ENCODE data around the gene TGFB1. TPM values are rescaled to one million over a fixed set of nuclear protein-coding genes. Genes with fewer than 3 reads are reported as not detected.

The TGFB1 gene
- total RNA-seq, 1 donor from 2014 or later = 99.0 TPM

DNA sequence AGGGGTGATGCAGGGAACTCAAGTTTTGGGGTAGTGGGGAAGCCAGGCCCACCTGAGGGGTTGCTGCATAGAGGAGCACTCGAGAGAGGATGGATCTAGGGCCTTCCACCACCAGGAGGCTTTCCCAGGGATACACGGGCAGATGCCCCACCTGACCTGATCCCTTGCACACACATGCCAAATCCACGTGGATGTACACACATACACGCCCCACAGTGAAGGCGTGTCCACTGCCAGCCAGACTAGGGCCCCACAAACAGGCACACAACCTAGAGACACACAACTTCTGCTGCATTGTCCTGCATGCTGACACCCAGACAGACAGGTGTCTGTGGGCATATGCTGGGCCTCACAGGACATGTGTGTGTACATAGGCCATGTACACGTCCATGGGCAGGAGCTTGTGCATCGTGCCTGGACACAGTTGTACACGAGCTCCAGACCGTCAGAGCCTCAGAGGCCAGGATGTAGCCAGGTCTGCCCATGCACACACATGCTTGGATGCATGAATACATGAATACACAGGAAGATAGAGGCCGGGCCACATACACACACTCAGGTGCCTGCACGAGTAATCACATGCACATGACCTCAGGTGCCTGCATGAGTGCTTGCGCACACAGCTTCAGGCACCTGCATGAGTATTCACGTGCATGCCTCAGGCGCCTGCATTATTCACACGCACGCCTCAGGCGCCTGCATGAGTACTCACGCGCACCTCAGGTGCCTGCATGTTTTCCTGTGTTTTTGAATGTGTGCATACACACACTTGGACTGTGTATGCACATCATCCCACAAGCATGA lies 34.8 kb downstream of the TGFB1 start:
- Histone ChIP-seq H3K9me3 (no peaks in the 10 kb centered on the region), H3K4me3 (no peak overlapping the region), H3K36me3 (peaks cover 66% of the 10 kb centered on the region), H3K27me3 (no peaks in the 10 kb centered on the region), H3K27ac (no peak overlapping the region), H3K4me1 (peaks cover 23% of the 10 kb centered on the region)
- ATAC-seq = no peak
- TF ChIP-seq, protein P1, sequence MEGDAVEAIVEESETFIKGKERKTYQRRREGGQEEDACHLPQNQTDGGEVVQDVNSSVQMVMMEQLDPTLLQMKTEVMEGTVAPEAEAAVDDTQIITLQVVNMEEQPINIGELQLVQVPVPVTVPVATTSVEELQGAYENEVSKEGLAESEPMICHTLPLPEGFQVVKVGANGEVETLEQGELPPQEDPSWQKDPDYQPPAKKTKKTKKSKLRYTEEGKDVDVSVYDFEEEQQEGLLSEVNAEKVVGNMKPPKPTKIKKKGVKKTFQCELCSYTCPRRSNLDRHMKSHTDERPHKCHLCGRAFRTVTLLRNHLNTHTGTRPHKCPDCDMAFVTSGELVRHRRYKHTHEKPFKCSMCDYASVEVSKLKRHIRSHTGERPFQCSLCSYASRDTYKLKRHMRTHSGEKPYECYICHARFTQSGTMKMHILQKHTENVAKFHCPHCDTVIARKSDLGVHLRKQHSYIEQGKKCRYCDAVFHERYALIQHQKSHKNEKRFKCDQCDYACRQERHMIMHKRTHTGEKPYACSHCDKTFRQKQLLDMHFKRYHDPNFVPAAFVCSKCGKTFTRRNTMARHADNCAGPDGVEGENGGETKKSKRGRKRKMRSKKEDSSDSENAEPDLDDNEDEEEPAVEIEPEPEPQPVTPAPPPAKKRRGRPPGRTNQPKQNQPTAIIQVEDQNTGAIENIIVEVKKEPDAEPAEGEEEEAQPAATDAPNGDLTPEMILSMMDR (IDR thresholded peaks at IDR 0.05) = no peak
- DNase-seq = no peak
- intact Hi-C loops (cut with DNase I) = no loop called here

DNA sequence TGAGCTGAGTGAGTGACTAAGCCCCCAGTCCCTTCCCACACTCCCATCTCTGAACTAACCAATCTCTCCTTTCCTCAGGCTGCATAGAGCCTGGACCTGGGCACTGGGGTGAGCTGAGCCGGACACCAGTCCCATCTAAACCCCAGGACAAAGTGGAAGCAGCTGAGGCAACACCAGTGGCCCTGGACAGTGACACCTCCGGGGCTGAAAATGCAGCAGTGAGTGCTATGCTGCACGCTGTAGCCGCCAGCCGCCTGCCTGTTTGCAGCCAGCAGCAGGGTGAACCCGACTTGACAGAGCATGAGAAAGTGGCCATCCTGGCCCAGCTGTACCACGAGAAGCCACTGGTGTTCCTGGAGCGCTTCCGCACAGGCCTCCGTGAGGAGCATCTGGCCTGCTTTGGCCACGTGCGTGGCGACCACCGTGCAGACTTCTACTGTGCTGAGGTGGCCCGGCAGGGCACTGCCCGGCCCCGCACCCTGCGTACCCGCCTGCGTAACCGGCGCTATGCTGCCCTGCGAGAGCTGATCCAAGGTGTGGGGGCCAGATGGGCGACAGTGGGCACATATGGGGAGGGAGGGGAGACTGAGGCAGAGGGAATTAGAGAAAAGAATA lies 37.3 kb downstream of the TGFB1 start:
- Histone ChIP-seq H3K27me3 (no peaks in the 10 kb centered on the region), H3K9me3 (no peaks in the 10 kb centered on the region), H3K4me3 (no peak overlapping the region), H3K27ac (no peak overlapping the region), H3K4me1 (peaks cover 4% of the 10 kb centered on the region), H3K36me3 (peaks cover 82% of the 10 kb centered on the region)
- ATAC-seq (no peak), DNase-seq (no peak)
- intact Hi-C loops (cut with DNase I) = no loop called here
- TF ChIP-seq, protein P1 (IDR thresholded peaks at IDR 0.05) = no peak

DNA sequence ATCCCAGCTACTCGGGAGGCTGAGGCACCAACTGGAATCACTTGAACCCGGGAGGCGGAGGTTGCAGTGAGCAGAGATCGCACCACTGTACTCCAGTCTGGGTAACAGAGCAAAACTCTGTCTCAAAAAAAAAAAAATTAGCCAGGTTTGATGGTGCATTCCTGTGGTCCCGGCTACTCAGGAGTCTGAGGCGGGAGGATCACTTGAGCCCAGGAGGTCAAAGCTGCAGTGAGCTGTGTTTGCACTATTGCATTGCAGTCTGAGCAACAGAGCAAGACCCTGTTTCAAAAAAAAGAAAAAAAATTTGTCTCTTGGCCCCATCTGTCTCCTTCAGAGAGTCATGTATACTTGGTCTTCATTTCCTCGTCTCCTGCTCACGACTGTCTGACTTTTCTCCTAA lies 42.1 kb downstream of the TGFB1 start:
- no peak overlapping the region for H3K27ac ChIP-seq
- intact Hi-C loops (cut with DNase I) = no loop called here
- TF ChIP-seq, protein P1 (IDR thresholded peaks at IDR 0.05) = no peak
- peaks cover 37% of the 10 kb centered on the region for H3K4me1 ChIP-seq
- H3K27me3 ChIP-seq = no peaks in the 10 kb centered on the region
- no peaks in the 10 kb centered on the region for H3K9me3 ChIP-seq
- H3K4me3 ChIP-seq = no peak overlapping the region
- H3K36me3 ChIP-seq = peaks cover 56% of the 10 kb centered on the region
- ATAC-seq (no peak), DNase-seq (no peak)

DNA sequence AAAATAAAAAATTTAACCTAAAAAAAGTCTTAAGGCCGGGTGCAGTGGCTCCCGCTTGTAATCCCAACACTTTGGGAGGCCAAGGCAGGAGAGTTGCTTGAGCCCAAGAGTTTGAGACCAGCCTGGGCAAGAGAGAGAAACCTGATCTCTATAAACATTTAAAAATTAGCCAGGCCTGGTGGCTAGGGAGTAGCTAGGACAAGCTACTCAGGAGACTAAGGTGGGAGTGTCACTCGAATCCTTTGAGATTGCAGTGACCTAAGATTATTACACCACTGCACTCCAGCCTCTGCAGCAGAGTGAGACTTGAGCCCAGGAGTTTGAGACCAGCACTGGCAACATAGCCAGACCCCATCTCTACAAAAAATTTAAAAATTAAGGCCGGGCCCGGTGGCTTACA lies 42.6 kb downstream of the TGFB1 start:
- peak overlapping the region; percentile 66 for H3K4me3 ChIP-seq
- peaks cover 56% of the 10 kb centered on the region for H3K36me3 ChIP-seq
- ATAC-seq = no peak
- H3K27me3 ChIP-seq = no peaks in the 10 kb centered on the region
- intact Hi-C loops (cut with DNase I) = no loop called here
- TF ChIP-seq, protein P1 (IDR thresholded peaks at IDR 0.05) = no peak
- peak overlapping the region; percentile 96 for H3K27ac ChIP-seq
- peaks cover 37% of the 10 kb centered on the region for H3K4me1 ChIP-seq
- no peaks in the 10 kb centered on the region for H3K9me3 ChIP-seq
- no peak for DNase-seq

DNA sequence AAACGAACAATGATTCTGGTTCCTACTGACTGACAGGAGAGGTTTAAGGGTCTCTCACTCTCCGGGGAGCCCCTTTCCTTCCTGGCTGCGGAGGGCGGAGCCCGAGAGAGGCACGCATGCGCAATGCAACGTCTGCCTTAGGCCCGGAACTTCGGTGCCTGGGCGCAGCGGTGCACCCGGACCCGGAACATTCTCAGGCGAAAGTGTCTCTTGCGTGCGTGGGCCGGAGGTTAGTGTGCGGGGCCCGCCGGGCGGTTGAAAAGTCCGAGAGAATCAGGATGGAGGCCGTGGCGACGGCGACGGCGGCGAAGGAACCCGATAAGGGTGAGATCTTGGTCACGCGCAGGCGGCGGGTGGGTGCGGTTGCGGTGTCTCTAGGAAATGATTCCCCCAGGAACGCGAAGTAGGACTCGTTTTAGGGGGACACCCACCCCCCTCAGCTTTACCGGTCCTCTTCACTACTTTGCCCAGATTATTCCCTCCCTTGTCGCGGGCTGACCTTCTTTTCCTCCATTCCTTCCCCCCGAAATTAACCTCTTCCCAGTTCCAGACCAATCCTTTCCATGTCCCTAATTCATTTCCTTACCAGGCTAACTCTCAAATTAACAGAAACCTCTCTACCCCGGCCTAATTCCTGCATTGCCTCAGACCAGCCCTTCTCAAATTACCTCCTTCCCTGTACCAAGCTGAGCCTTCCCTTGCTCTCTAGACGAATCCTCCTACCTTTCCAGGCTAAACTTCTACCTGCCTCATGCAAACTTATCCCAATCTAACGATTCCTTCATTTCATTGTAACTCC lies 43.5 kb downstream of the TGFB1 start, which contains the start of gene CCDC97:
Gene CCDC97, plus strand, starts transcription at position 140 of the 799 bp plus-strand sequence. Its CDS starts 139 bp downstream, at position 279.
- Histone ChIP-seq H3K4me1 (peaks cover 37% of the 10 kb centered on the region), H3K27me3 (no peaks in the 10 kb centered on the region), H3K36me3 (peaks cover 56% of the 10 kb centered on the region), H3K27ac (peak within 1 kb of the TSS; percentile 96), H3K9me3 (no peaks in the 10 kb centered on the region), H3K4me3 (peak within 1 kb of the TSS; percentile 66)
- intact Hi-C loops (cut with DNase I) = no loop called here
- ATAC-seq (peak; percentile 85), DNase-seq (peak; percentile 95)
- TF ChIP-seq, protein P1 (IDR thresholded peaks at IDR 0.05) = no peak

Data from upper lobe of right lung (tissue), 1 donor.